ENCODE measurements around the gene KDM6A. TPM values are rescaled to one million over a fixed set of nuclear protein-coding genes. Genes with fewer than 3 reads are reported as not detected.

Gene KDM6A
- total RNA-seq, 2 donors from 2014 or later = 20.8 to 30.7 TPM

DNA sequence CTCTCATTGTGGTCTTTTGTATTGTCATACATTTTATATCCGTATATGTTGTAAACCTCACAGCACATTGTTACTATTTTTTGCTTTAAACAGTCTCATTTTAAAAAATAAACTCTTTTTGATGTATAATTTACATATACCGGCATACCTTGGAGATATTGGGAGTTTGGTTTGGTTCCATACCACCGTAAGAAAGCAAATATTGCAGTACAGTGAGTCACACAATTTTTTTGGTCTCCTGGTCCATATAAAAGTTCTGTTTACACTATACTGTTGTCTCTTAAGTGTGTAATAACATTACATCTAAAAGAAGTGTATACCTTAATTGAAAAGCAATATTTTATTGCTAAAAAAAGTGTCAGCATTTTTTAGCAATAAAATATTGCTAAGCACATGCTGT, 70.0 kb downstream of the KDM6A start:
- Histone ChIP-seq H3K27me3 (no peaks in the 10 kb centered on the region), H3K9me3 (no peaks in the 10 kb centered on the region), H3K4me1 (peaks cover under 1% of the 10 kb centered on the region), H3K4me3 (no peak overlapping the region), H3K36me3 (replicated peaks in 1 of 2; ENCODE audit: insufficient read depth in 1 of 2, low read depth in 2 of 2) (no peaks in the 10 kb centered on the region), H3K27ac (no peak overlapping the region)
- no peak for DNase-seq
- TF ChIP-seq CTCF (IDR thresholded peaks at IDR 0.05) = no peak
- TF ChIP-seq POLR2A (IDR thresholded peaks at IDR 0.05) = no peak
- intact Hi-C loops (cut with DNase I) = no loop called here
- 46 to 59% methylated on average over 3 of the region's 3 CpGs for WGBS, 2 donors
- no peak for ATAC-seq

- Histone ChIP-seq H3K36me3 (replicated peaks in 1 of 2; ENCODE audit: insufficient read depth in 1 of 2, low read depth in 2 of 2) (no peaks in the 10 kb centered on the region), H3K9me3 (no peaks in the 10 kb centered on the region), H3K27ac (no peak overlapping the region), H3K27me3 (no peaks in the 10 kb centered on the region), H3K4me1 (peaks cover under 1% of the 10 kb centered on the region), H3K4me3 (no peak overlapping the region)
- 91 to 92% methylated on average over 1 of the region's 1 CpG for WGBS, 2 donors
- ATAC-seq (no peak), DNase-seq (no peak)
- intact Hi-C loops (cut with DNase I) = no loop called here
- TF ChIP-seq POLR2A (IDR thresholded peaks at IDR 0.05) = no peak
- TF ChIP-seq CTCF (IDR thresholded peaks at IDR 0.05) = no peak
Measured at GRCh38 chrX:44944894-44945293, 71.9 kb downstream of the KDM6A start.

DNA sequence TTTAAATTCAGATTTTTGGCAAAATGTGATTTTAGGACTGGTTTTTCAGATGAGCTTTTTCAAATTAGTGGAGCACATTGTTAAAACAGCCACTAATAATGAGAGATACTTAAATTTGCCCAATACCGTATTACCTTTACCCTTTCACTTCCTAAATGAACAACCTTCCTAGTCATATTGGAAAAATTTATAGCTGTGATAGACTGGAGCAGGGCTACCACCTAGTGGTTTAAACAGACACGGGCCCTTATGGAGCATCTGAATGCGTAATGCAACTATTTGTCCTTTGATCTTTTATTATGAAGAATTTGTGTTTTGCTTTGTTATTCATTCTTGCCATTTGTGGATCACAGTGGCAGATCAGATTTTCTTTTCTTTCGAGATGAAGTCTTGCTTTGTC, 72.7 kb downstream of the KDM6A start:
- Histone ChIP-seq H3K36me3 (replicated peaks in 1 of 2; ENCODE audit: insufficient read depth in 1 of 2, low read depth in 2 of 2) (no peaks in the 10 kb centered on the region), H3K9me3 (no peaks in the 10 kb centered on the region), H3K27me3 (no peaks in the 10 kb centered on the region), H3K27ac (no peak overlapping the region), H3K4me1 (peaks cover 9% of the 10 kb centered on the region), H3K4me3 (no peak overlapping the region)
- DNase-seq = no peak
- intact Hi-C loops (cut with DNase I) = no loop called here
- WGBS, 2 donors = 73 to 87% methylated on average over 4 of the region's 4 CpGs
- no peak for TF ChIP-seq POLR2A (IDR thresholded peaks at IDR 0.05)
- TF ChIP-seq CTCF (IDR thresholded peaks at IDR 0.05) = peak in 2 of 7 experiments; percentile 18 to 37
- no peak for ATAC-seq

DNA sequence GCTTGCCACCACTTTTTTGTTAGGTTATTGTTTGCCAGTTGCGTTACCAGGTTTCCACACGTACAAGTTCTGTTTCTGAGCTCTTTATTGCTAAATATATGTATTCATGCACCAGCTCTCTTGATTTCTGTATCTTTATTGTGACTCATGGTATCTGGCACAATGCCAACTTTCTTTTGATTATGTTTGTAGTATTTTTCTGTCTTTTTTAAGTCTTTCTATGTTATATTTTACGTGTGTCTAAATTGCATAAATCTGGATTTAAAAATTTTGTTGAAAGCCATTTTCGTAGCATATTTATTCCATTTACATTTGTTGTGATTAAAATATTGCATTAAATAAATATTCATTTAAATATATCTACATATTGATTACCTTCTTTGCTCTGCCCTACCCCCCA, 73.8 kb downstream of the KDM6A start:
- TF ChIP-seq CTCF (IDR thresholded peaks at IDR 0.05) (no peak), POLR2A (IDR thresholded peaks at IDR 0.05) (no peak)
- Histone ChIP-seq H3K9me3 (no peaks in the 10 kb centered on the region), H3K4me1 (peaks cover 13% of the 10 kb centered on the region), H3K27ac (no peak overlapping the region), H3K4me3 (no peak overlapping the region), H3K36me3 (replicated peaks in 1 of 2; ENCODE audit: insufficient read depth in 1 of 2, low read depth in 2 of 2) (no peaks in the 10 kb centered on the region), H3K27me3 (no peaks in the 10 kb centered on the region)
- DNase-seq = no peak
- WGBS, 2 donors = 94 to 97% methylated on average over 4 of the region's 4 CpGs
- intact Hi-C loops (cut with DNase I) = no loop called here
- no peak for ATAC-seq

DNA sequence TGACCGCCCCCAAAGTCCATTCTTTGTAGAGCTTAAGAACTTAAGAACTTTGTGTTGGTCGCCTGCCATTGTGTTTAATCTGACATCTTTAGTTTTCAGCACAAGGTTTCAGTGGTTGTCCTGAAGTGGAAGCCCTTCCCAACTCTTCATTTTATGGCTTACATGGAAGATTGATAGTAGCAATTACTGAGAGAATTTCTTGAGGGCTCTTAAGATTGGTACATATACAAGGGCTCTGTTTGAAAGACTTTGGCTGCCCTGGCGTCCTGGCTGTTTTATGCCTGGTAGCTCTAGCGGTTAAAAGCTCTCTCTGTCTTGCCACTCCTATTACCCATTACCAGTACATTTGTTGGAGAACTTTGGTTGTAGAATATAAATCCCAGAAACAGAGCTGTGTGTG, 75.0 kb downstream of the KDM6A start:
- WGBS, 2 donors = 100% methylated on average over 4 of the region's 4 CpGs

More for the DNA sequence above, 75.0 kb downstream of the KDM6A start:
- no peaks in the 10 kb centered on the region for H3K9me3 ChIP-seq
- DNase-seq (no peak), ATAC-seq (no peak)
- no peaks in the 10 kb centered on the region for H3K36me3 ChIP-seq (replicated peaks in 1 of 2; ENCODE audit: insufficient read depth in 1 of 2, low read depth in 2 of 2)
- intact Hi-C loops (cut with DNase I) = no loop called here
- no peak overlapping the region for H3K4me3 ChIP-seq
- no peak overlapping the region for H3K27ac ChIP-seq
- H3K4me1 ChIP-seq = peaks cover 13% of the 10 kb centered on the region
- H3K27me3 ChIP-seq = no peaks in the 10 kb centered on the region
- no peak for TF ChIP-seq CTCF (IDR thresholded peaks at IDR 0.05)
- TF ChIP-seq POLR2A (IDR thresholded peaks at IDR 0.05) = no peak

All from body of pancreas (tissue), 4 donors.